Stimulated activated CD4-positive, alpha-beta T cell treated with anti-CD3 and anti-CD28 coated beads, TNF-alpha, amount 100 ng/mL, for 48 hours (primary cell): ENCODE results near the gene DFFA.

Experiments used
- DNase-seq, 3 donors: peaks; one replicate each; pipeline ENCODE4 v3.0.0-alpha.2; 2020; ENCODE audit warnings: low read depth in 3 of 3

The DFFA gene, protein sequence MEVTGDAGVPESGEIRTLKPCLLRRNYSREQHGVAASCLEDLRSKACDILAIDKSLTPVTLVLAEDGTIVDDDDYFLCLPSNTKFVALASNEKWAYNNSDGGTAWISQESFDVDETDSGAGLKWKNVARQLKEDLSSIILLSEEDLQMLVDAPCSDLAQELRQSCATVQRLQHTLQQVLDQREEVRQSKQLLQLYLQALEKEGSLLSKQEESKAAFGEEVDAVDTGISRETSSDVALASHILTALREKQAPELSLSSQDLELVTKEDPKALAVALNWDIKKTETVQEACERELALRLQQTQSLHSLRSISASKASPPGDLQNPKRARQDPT

DNA sequence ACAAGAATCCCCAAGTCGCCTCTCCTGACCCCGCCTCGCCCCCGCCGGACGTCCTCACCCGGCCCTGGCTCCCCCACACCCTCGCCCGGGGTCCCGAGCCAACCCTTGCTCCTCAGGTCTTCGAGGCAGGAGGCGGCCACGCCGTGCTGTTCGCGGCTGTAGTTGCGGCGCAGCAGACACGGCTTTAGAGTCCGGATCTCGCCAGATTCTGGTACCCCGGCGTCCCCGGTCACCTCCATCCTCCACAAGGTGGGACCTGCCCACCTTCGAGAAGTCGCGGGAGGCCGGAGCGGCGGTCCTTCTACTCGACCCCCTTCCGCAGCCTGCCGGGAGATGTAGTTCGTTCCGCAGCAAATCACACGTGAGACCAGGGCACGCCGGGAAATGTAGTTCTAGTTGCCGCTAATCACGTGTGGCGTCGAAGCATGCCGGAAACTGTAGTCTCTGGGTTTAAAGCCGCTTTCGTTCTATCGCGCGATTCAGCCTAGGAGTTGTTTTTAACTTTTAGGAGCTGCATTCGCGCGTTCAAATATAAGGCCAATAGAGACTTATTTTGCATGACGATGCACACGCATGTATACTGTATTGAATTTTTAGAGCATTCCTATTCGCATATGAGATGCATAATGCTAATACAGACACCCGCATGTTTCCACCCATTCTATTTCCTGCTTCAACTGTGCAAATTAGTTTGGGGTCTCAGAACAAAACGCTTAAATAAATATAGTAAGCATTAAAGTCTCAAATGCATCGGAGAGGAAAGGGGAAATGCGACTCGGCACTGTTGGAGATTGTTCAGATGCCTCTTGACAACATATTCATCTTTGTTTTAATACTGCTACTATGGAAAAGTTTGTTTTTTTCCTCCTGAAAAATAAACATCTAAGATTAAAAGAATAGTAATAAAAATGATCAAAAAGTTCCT is at the start of gene DFFA:
Gene DFFA (minus strand): TSS at position 310 of the 925 bp plus-strand sequence. CDS start 71 bp downstream, at position 239.
- DNase-seq = peak; percentile 80 to 91 (median 87)

DNA sequence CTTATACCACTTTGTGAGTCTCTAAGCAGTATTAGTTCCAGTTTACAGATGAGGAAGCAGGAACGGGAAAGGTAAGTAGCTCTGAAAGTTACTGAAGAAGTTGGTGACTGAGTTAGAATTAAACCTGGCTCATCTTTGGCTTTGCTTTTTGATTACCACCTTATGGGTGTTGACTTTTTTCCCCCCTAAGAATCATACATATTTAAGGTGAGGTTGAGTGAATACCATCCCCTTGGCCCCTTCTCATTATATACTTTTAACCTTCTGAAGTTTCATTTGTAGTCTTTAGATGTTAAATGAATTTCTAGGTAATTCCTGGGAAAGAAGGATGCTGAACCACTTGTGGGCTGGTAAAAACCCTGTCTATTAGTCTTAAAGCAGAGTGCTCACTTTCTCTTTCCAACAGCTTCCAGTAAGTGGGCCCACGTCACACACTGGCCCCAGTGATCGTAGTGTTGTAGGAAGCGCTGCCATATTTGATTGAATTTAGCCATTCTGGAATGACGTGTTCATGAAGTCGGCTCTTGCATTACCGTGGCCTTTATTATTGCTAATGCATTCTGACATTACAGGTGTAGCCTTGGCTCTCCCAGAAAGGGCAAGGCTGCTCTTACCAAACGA is 49.3 kb upstream of the DFFA start:
- no peak for DNase-seq

DNA sequence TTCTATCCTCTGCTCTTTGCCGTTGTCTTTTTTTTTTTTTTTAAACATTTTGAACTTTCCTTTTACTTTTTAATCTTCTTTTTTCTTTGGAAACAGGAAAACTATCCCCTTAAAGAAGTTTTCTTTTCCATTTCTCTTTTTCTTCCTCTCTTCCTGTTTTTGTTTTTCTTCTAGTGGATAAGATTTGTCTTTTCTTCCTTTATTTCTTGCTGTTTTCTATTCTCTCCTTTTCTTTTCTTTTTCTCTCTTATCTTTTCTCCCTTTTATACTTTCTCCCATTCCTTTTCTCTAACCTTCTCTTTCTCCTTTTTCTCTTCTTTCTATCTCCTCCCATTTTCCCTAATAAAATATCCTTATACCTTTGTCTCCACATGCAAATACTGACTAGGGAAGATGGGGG is 48.6 kb upstream of the DFFA start:
- no peak for DNase-seq

DNA sequence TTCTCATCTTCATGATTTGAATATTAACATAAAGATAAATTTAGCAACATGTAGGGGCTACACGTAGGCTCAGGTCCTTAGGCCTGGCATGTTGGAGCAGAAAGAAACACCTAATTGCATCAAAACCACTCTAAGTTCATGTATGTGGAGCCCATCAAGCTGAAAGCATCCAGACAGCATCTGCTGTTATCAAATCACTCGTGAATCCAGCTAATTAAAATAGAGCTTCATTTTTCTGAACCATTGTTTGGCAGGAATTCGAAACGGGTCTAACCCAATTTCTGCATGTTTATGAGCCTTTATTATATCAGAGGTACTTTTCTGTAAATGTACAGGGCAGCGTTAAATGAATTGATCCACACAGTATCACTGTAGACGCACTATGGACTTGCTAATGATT is 48.2 kb upstream of the DFFA start:
- DNase-seq = no peak

DNA sequence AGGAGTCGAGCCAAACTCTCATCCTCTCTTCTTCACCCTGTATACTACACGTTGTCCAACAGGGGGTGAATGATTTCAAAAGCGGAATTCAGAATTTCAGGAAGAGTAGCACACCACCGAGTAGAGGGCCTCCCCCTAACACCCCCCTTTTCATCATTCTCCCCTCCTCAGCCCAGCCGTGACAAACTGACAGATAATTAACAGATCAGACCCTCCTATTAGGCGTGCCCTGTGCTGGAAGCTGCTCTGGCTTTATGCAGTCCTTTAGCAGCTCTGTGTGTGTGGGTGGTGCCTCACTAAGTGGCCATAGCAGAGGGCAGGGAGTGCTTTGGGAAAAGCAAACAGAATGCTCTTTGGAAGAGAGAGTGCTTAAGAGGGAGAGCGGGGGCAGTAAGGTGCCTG is 46.7 kb upstream of the DFFA start:
- DNase-seq = no peak

DNA sequence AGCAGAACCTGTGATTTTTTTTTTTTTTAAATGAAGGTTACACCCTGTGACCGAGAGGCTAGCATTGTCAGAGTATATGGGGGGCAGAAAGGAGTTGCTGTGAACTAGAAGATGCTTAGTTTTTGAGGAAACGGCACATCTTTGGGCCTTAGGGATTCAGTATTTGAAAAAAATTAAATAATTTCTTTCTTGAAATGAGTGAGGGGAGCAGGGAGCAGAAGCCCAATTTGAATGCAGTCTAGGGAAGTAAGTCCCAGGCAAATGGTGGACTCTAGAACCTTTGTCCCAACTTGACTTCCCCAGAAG is 45.3 kb upstream of the DFFA start:
- DNase-seq = no peak

DNA sequence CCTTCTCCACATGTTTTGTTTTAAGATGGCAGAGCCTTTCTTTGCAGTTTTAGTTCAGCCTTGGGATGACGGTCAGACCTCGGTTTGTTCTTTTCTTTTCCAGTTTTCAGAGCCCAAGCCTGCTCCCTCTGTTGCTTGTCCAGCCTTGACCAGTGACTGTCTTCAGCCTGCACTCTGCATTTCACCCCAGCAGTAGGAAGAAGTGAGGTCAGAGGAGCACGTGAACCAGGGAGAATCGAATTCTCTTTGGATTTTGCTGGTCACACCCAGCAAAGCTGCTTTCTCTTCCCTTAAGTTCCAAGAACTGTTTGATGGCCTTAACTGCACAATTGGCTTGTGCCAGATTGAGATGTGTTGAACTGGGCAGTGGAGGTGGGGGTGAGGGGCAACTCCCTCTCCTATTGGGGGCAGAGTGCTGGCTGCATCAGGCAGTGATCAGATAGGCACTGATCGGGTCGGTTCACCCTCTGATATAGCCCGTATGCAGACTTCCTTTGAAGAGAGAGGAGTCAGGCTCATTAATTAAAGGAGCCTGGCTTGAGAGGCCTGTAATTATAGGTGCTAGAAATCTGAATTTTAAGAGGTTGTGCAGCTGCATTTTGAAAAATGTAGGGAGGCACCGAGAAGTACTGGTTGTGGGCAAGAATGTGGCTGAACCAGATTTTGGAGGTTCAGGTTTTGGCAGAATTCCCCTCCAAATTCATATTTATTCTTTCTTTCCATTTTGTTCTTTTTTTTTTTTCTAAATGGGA is 44.8 kb upstream of the DFFA start:
- DNase-seq = no peak

DNA sequence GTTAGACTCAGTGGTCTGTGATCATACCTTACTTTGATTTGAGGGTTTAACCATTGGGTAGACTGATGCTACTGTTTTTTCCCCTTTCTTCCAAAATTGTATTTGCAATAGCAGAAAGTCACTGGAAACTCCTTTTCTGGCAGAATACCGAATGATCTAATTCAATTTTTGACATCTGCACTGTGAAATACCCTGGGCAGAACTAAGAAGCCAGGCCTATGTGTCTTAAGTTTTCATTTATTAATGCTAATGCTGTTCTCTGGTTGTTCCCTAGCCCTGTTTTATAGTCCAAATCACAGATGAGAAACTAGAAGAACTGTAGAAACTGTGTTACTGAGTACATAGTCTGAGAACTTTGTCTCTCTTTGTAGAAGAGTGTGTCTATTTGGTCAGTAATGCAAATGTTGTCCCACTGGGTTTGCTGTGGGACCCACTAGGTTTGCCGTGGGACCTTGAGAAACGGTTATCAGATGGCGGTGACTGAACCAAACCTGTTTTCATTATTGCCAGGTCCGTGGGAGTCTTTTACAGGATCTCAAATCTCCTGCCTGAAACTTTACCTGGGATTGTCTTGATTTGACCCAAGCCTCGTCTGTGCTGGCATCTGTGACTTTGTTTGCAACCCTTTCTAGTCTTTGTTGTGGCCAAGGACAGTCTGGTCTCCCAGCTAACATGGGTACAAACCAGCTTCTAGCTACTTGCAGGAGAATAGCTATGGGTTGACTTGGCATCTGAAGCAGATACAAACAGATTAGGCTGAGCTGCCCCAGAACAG is 43.8 kb upstream of the DFFA start:
- no peak for DNase-seq

DNA sequence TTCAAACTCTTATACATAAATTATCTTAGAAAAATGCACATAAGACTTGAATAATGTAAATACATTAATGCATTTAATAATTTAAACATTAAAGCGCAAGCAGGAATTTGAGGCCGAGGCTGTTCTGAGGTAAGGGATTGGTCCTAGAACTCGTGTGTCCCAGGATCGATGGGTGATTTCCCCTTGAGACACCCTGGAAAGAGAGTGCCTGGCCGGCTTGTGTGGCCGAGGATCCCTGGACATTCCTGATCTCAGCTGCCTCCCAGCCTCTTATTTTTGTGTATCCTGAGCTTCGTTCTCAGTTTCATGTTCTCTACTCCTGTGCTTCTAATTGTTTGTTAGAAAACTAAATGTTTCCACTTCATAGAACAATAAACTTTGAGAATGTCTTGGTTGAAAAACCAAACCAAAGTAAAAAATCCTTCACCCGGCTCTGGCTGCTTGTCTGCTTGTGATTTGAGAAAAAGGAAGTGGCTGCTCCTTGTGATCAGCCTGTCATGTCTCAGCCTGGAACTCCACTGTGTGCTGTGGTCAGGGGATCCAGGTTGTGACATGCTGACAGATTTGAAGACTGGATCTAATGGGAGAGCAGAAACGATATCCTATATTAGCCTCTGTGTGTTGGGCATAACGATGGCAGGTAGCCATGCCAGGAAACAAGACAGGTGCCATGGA is 43.1 kb upstream of the DFFA start:
- DNase-seq = no peak

DNA sequence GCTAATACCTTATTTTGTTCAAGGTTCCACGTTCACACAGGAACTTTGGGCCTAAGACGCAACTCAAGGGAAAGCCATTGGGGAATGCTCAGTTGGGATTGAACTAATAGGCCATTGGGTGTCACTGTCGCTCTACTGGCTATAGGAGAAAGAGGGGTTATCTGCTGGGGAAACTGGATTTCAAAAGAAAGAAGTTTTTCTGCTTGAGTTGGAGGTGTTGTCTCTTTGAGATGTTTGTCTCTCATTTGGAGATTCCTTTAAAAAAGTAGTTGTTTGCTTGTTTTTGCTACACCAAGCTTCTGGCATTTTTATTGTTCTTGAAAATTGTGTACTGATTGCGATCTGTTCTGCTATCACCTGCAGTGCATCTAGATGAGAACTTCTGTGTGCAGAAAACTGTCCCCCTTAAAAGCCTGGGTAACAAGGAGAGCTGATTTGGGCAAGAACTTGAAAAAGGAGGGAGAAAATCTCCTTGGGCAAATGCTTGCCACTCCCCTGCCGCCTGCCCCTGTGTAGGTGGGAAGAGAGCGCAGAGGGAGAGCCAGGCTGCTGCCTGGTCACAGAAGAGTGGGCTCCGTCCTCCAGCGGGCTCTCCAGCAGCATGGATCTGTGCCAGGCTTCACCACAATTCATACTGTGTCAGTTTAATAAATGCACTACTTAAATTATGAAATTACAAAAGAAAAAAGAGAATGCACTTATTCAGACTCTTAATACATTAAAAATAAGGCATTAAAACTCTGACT is 42.3 kb upstream of the DFFA start:
- no peak for DNase-seq

DNA sequence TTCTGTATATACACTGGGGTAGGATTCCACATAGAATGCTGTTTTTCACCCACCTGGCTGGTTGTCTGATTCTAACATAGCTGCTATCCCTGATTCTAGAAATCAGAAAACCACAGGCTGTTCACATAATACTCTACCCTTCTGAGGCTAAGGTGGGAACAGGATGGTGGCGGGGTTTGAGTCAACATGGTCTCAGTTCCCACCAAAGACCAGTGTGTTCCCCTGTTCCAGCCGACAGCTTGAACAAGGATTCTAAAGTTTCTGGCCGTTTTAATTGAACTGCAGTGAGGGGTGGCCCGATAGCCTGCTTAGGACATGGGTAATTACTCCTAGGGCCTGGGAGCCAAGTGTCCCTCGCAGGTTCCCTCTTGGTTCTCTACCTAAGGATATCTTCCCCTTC is 40.9 kb upstream of the DFFA start:
- DNase-seq = no peak

DNA sequence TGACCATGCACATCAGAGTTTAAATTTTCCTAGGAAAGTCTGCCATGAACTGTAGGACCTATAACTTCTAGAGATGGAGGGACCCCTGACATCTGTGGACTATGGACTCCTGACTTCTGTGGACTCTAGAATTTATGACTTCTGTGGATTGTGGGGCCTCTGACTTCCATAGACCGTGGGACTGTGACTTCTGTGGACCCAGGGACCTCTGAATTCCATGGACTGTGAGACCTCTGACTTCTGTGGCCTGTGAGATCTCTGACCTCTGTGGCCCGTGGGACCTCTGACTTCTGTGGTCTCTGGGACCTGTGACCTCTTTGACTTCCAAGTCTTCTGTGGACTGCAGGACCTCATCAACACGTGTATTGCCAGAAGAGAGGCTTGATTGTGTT is 39.2 kb upstream of the DFFA start:
- no peak for DNase-seq

DNA sequence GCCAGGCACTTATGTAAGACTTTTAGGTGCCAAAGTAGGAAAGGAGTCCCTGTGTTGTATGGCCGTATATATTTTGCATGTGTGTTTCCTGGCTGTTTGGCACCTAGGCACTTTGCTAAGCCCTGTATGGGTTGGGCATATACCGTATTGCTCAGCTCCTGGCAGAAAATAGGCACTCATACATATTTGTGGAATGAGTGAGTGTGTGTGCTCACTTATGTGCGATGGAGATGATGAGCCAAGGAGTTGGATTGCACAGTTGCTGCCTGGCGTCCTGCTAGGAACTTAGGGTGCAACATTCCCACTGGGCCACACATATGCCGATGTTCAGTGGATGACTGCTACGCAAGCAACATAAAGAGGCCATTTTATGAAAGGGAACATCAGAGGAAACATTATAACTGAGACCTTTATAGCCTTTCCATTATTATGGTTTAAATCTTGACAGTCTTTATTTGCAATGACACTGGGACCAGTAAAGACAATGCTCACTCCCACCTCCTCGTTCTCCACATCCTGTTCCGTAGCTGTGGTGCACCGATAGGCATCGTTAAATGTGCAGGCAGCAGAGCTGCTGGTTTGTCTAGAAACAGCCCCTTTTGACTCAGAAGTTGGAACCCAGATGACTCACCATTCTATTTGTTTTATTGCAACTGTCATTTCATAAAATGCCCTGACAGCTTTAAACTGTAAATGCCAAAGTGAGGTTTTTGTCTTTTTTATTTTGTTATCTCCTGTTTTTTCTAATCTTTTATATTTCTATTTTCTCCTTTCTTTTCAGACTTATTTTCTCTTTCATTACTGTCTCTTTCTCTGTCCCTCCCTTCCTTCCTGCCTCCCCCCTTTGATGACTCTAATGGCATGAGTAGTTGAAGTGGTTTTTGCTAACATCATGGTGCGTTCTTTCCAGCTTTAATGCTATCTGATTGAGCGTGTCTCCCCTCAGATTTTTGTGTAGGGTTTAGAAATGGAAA is 38.5 kb upstream of the DFFA start:
- peak; percentile 62 to 82 (median 71) for DNase-seq

DNA sequence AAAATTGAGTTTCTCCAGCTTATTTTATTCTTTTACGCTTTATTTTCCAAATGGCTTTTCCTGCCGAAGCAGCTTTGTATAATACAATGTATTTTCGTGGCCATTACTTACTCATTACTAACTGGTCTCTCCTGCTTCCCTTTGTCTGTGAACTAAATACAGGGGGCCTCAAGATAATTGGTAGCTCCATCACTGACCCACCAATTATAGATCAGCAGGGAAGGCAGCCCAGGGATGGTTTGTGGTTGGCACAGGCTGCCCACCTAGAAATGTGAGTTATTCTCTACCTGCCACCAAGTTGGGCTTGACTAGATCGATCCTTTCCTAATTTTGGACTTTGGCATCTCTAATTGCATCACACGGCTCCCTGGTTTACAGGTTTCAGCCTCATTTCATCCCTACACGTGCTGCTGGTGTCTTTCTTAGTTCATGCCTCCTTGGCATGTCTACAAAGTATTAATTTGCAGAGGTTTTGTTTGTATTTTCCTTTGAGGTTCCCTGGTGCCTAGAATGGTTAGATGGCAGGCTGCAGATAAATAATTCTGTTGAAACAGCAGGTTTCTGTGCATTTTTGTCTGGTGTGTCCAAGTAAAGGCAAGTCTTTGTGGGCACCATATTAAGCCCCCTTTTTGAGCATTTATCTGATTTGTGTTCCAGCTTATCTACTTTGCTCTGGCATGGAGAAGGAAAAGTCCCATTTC is 37.6 kb upstream of the DFFA start:
- no peak for DNase-seq

DNA sequence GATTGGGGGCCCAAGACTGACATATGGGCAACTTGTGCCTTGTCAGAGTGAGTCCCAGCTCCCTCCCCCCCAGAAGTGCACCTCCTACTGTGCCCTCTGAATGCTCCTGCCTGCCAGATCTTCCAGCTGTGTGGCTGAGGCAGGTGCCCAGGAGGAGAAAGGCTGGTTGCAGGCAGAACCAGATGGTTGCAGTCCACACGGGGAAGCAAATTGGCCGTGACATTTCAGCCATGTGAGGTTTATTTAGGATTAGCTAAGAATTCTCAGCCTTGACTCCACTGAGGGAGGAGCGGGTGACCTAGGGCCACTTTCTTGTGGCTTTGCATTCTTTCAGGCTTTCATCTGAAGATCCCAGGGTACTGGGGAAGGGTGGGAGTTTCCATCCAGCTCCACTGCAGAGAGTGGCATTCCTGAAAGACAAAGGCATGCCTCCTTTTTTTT is 36.2 kb upstream of the DFFA start:
- DNase-seq = no peak

DNA sequence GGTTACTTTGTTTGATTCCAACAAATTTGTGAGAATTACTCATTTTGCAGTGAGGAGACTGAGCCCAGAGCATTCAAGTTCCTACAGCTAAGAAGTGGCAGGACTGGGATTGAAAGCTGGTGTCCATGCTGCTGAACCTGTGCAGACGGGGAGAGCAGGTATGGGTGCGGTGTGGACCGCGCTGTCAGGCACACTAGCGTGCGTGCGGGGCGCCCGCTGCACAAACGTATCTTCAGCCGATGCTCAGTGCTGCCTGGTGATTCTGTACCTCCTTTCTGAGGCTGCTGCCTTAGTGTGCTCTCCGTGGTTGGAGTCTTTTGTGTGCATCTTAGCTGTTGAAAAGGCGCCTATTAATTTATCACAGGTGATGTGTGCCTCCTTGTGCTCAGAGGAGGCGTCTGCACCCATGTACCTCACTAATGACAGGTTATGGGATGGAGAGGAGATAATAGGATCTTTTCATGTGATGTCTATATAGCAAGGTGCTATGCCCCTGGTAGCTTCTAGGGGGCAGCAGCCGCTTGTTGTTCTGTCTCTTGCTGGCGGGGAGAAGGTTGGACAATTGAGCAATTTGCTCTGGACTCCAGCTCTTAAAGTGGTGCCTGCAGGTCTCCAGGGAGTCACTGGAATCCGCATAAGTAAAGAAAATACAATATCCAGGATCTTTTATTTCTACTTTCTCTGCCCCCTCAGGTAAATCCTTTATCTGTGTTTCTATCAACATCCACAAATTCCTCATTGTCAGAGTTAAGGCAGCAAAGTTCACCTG is 35.0 kb upstream of the DFFA start:
- DNase-seq = peak in 1 of 3 donors; percentile 28

DNA sequence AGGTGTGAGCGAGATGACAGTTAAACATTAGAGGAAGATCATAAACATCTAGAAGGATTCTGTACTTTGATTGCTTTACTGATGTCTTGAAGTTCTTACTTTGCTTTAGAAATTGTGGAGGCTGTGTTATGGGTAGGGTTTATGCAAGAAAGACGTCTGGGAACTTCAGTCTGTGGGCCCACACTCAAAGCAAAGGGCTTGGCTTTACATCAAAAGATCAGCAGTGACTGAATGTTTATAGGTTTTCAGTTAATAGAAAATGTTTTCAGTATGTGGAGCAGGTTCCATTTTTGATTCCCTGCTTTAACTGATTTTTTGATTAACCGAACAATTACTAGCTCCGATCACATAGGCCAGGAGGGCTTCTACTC is 34.3 kb upstream of the DFFA start:
- DNase-seq = no peak
